HUDEP-2 (cell line): ENCODE measurements around the gene NMB.

Experiments
- DNase-seq, 76 experiments: peaks; one replicate each; lab custom pipeline; 2025; ENCODE audit not compliant: unreplicated experiment in 76 of 76; lab: John Stamatoyannopoulos, UW

Gene NMB

GRCh38 chr15:84621358-84621979 is 36.5 kb downstream of the NMB start:
- DNase-seq = no peak

- no peak for DNase-seq
These were observed 37.4 kb downstream of the NMB start for GRCh38 chr15:84620626-84621025.

GRCh38 chr15:84616235-84616634 is 41.8 kb downstream of the NMB start:
- no peak for DNase-seq

GRCh38 chr15:84611631-84612030 is 46.4 kb downstream of the NMB start:
- DNase-seq = no peak

- no peak for DNase-seq
These were observed 48.0 kb downstream of the NMB start for GRCh38 chr15:84609818-84610525.

GRCh38 chr15:84608707-84609284 is 49.2 kb downstream of the NMB start:
- no peak for DNase-seq

GRCh38 chr15:84606653-84607120 is 51.3 kb downstream of the NMB start:
- no peak for DNase-seq

- no peak for DNase-seq
These were observed 52.5 kb downstream of the NMB start for GRCh38 chr15:84605554-84605882.
